ENCODE data around the gene RANBP3.
A peak's percentile ranks its signal among the peaks of the same experiment; 100 is the strongest.

RANBP3 gene

GRCh38 chr19:5904352-5905113, 73.4 kb downstream of the RANBP3 start, which contains the start of gene VMAC:
Gene VMAC, plus strand, starts transcription at chr19:5904872. Its CDS starts 19 bp downstream, at chr19:5904891.
- 1% methylated on average over 61 of the region's 61 CpGs for WGBS, 2 experiments
- H3K4me3 ChIP-seq (ENCODE audit: insufficient read depth, low read depth, low read length) = peak within 1 kb of the TSS; percentile 99
- peaks cover 6% of the 10 kb centered on the region for H3K36me3 ChIP-seq (ENCODE audit: control insufficient read depth, insufficient read depth, low read length)
- H3K9me3 ChIP-seq (ENCODE audit: control insufficient read depth, low read length) = no peaks in the 10 kb centered on the region
- H3K27me3 ChIP-seq (ENCODE audit: control insufficient read depth, insufficient read depth, low read length, poor library complexity, severe bottlenecking) = no peaks in the 10 kb centered on the region
- H3K27ac ChIP-seq (ENCODE audit: insufficient read depth, low read depth, low read length, poor library complexity, severe bottlenecking) = peak within 1 kb of the TSS; percentile 94
- peaks cover 5% of the 10 kb centered on the region for H3K4me1 ChIP-seq (ENCODE audit: control insufficient read depth, insufficient read depth, low read length)

- Histone ChIP-seq H3K9me3 (ENCODE audit: control insufficient read depth, low read length) (no peaks in the 10 kb centered on the region), H3K27ac (ENCODE audit: insufficient read depth, low read depth, low read length, poor library complexity, severe bottlenecking) (peak within 1 kb of the TSS; percentile 94), H3K4me3 (ENCODE audit: insufficient read depth, low read depth, low read length) (peak within 1 kb of the TSS; percentile 99), H3K4me1 (ENCODE audit: control insufficient read depth, insufficient read depth, low read length) (peaks cover 5% of the 10 kb centered on the region), H3K27me3 (ENCODE audit: control insufficient read depth, insufficient read depth, low read length, poor library complexity, severe bottlenecking) (no peaks in the 10 kb centered on the region), H3K36me3 (ENCODE audit: control insufficient read depth, insufficient read depth, low read length) (peaks cover 6% of the 10 kb centered on the region)
- WGBS, 2 experiments = 0% methylated on average over 57 of the region's 57 CpGs
These were observed 74.2 kb downstream of the RANBP3 start, which contains the start of gene NDUFA11 for GRCh38 chr19:5903624-5904351. Gene NDUFA11, minus strand, starts transcription at chr19:5903790. Its CDS starts 82 bp downstream, at chr19:5903708.

- Histone ChIP-seq H3K4me3 (ENCODE audit: insufficient read depth, low read depth, low read length) (peak overlapping the region; percentile 99), H3K36me3 (ENCODE audit: control insufficient read depth, insufficient read depth, low read length) (peaks cover 6% of the 10 kb centered on the region), H3K27me3 (ENCODE audit: control insufficient read depth, insufficient read depth, low read length, poor library complexity, severe bottlenecking) (no peaks in the 10 kb centered on the region), H3K4me1 (ENCODE audit: control insufficient read depth, insufficient read depth, low read length) (peaks cover 5% of the 10 kb centered on the region), H3K27ac (ENCODE audit: insufficient read depth, low read depth, low read length, poor library complexity, severe bottlenecking) (peak overlapping the region; percentile 94), H3K9me3 (ENCODE audit: control insufficient read depth, low read length) (no peaks in the 10 kb centered on the region)
- 0 to 1% methylated on average over 27 of the region's 27 CpGs for WGBS, 2 experiments
These were observed 74.8 kb downstream of the RANBP3 start for GRCh38 chr19:5903056-5903623.

GRCh38 chr19:5900976-5901375, 77.0 kb downstream of the RANBP3 start:
- H3K27me3 ChIP-seq (ENCODE audit: control insufficient read depth, insufficient read depth, low read length, poor library complexity, severe bottlenecking) = no peaks in the 10 kb centered on the region
- peaks cover 5% of the 10 kb centered on the region for H3K4me1 ChIP-seq (ENCODE audit: control insufficient read depth, insufficient read depth, low read length)
- no peaks in the 10 kb centered on the region for H3K9me3 ChIP-seq (ENCODE audit: control insufficient read depth, low read length)
- WGBS, 2 experiments = 94 to 95% methylated on average over 8 of the region's 8 CpGs
- H3K27ac ChIP-seq (ENCODE audit: insufficient read depth, low read depth, low read length, poor library complexity, severe bottlenecking) = no peak overlapping the region
- no peak overlapping the region for H3K4me3 ChIP-seq (ENCODE audit: insufficient read depth, low read depth, low read length)
- peaks cover 11% of the 10 kb centered on the region for H3K36me3 ChIP-seq (ENCODE audit: control insufficient read depth, insufficient read depth, low read length)

- no peaks in the 10 kb centered on the region for H3K9me3 ChIP-seq (ENCODE audit: control insufficient read depth, low read length)
- no peak overlapping the region for H3K27ac ChIP-seq (ENCODE audit: insufficient read depth, low read depth, low read length, poor library complexity, severe bottlenecking)
- H3K27me3 ChIP-seq (ENCODE audit: control insufficient read depth, insufficient read depth, low read length, poor library complexity, severe bottlenecking) = no peaks in the 10 kb centered on the region
- WGBS, 2 experiments = 94 to 96% methylated on average over 13 of the region's 13 CpGs
- H3K4me3 ChIP-seq (ENCODE audit: insufficient read depth, low read depth, low read length) = no peak overlapping the region
- peaks cover 5% of the 10 kb centered on the region for H3K4me1 ChIP-seq (ENCODE audit: control insufficient read depth, insufficient read depth, low read length)
- peaks cover 11% of the 10 kb centered on the region for H3K36me3 ChIP-seq (ENCODE audit: control insufficient read depth, insufficient read depth, low read length)
These were observed 78.0 kb downstream of the RANBP3 start for GRCh38 chr19:5899728-5900526.

GRCh38 chr19:5897189-5897969, 80.6 kb downstream of the RANBP3 start:
- no peaks in the 10 kb centered on the region for H3K27me3 ChIP-seq (ENCODE audit: control insufficient read depth, insufficient read depth, low read length, poor library complexity, severe bottlenecking)
- H3K4me3 ChIP-seq (ENCODE audit: insufficient read depth, low read depth, low read length) = no peak overlapping the region
- no peaks in the 10 kb centered on the region for H3K9me3 ChIP-seq (ENCODE audit: control insufficient read depth, low read length)
- H3K27ac ChIP-seq (ENCODE audit: insufficient read depth, low read depth, low read length, poor library complexity, severe bottlenecking) = no peak overlapping the region
- H3K36me3 ChIP-seq (ENCODE audit: control insufficient read depth, insufficient read depth, low read length) = peaks cover 11% of the 10 kb centered on the region
- no peaks in the 10 kb centered on the region for H3K4me1 ChIP-seq (ENCODE audit: control insufficient read depth, insufficient read depth, low read length)
- WGBS, 2 experiments = 92 to 94% methylated on average over 30 of the region's 30 CpGs

GRCh38 chr19:5896365-5897076, 81.4 kb downstream of the RANBP3 start:
- no peak overlapping the region for H3K27ac ChIP-seq (ENCODE audit: insufficient read depth, low read depth, low read length, poor library complexity, severe bottlenecking)
- no peaks in the 10 kb centered on the region for H3K27me3 ChIP-seq (ENCODE audit: control insufficient read depth, insufficient read depth, low read length, poor library complexity, severe bottlenecking)
- no peak overlapping the region for H3K4me3 ChIP-seq (ENCODE audit: insufficient read depth, low read depth, low read length)
- WGBS, 2 experiments = 93 to 94% methylated on average over 29 of the region's 29 CpGs
- H3K36me3 ChIP-seq (ENCODE audit: control insufficient read depth, insufficient read depth, low read length) = peaks cover 11% of the 10 kb centered on the region
- H3K9me3 ChIP-seq (ENCODE audit: control insufficient read depth, low read length) = no peaks in the 10 kb centered on the region
- H3K4me1 ChIP-seq (ENCODE audit: control insufficient read depth, insufficient read depth, low read length) = no peaks in the 10 kb centered on the region

GRCh38 chr19:5895890-5896289, 82.0 kb downstream of the RANBP3 start:
- H3K36me3 ChIP-seq (ENCODE audit: control insufficient read depth, insufficient read depth, low read length) = peaks cover 11% of the 10 kb centered on the region
- no peaks in the 10 kb centered on the region for H3K9me3 ChIP-seq (ENCODE audit: control insufficient read depth, low read length)
- H3K27me3 ChIP-seq (ENCODE audit: control insufficient read depth, insufficient read depth, low read length, poor library complexity, severe bottlenecking) = no peaks in the 10 kb centered on the region
- 93 to 96% methylated on average over 8 of the region's 8 CpGs for WGBS, 2 experiments
- H3K4me1 ChIP-seq (ENCODE audit: control insufficient read depth, insufficient read depth, low read length) = no peaks in the 10 kb centered on the region
- H3K4me3 ChIP-seq (ENCODE audit: insufficient read depth, low read depth, low read length) = no peak overlapping the region
- H3K27ac ChIP-seq (ENCODE audit: insufficient read depth, low read depth, low read length, poor library complexity, severe bottlenecking) = no peak overlapping the region

GRCh38 chr19:5895409-5895808, 82.5 kb downstream of the RANBP3 start:
- WGBS, 2 experiments = 83 to 86% methylated on average over 15 of the region's 15 CpGs
- H3K27me3 ChIP-seq (ENCODE audit: control insufficient read depth, insufficient read depth, low read length, poor library complexity, severe bottlenecking) = no peaks in the 10 kb centered on the region
- no peak overlapping the region for H3K4me3 ChIP-seq (ENCODE audit: insufficient read depth, low read depth, low read length)
- H3K4me1 ChIP-seq (ENCODE audit: control insufficient read depth, insufficient read depth, low read length) = no peaks in the 10 kb centered on the region
- no peak overlapping the region for H3K27ac ChIP-seq (ENCODE audit: insufficient read depth, low read depth, low read length, poor library complexity, severe bottlenecking)
- no peaks in the 10 kb centered on the region for H3K9me3 ChIP-seq (ENCODE audit: control insufficient read depth, low read length)
- H3K36me3 ChIP-seq (ENCODE audit: control insufficient read depth, insufficient read depth, low read length) = peaks cover 11% of the 10 kb centered on the region

Measured in ectodermal cell (in vitro differentiated cells).